Epithelial cell of proximal tubule (primary cell): ENCODE measurements around the gene ANXA4. TPM values are rescaled to one million over a fixed set of nuclear protein-coding genes. Genes with fewer than 3 reads are reported as not detected.
"Not testable (repeated sequence)": the region's sequence is repeated elsewhere in the genome, so short reads cannot be mapped to it uniquely, and the experiment has no call there.

Experiments used
- DNase-seq: peaks from one replicate; pipeline ENCODE4 v3.0.0-alpha.2; 2011; ENCODE audit warnings: low read depth
- H3K4me3 ChIP-seq: 2 replicates; pipeline ENCODE4 v1.5.1; 2011; ENCODE audit warnings: low read depth, mild to moderate bottlenecking, low read length
- CTCF ChIP-seq: conservative IDR thresholded peaks from 2 replicates; pipeline ENCODE4 v1.5.1; 2012; ENCODE audit warnings: low read depth, mild to moderate bottlenecking, low read length
- total RNA-seq: library from RNA; depleted of rRNA; stranded (reverse); fragments of >200 nt; gene quantifications from 2 replicates; pipeline ENCODE4 v1.2.3, GENCODE V29; 2015

ANXA4 gene
- total RNA-seq, 1 donor from 2014 or later, result 61.2 TPM

- H3K4me3 ChIP-seq, result peak overlapping the region; percentile 80
- no peak for DNase-seq
- no peak for TF ChIP-seq CTCF
Observed at GRCh38 chr2:69827796-69828540, 86.0 kb downstream of the ANXA4 start.

GRCh38 chr2:69828938-69829255 lies 87.0 kb downstream of the ANXA4 start:
- TF ChIP-seq CTCF, result no peak
- peak overlapping the region; percentile 80 for H3K4me3 ChIP-seq
- DNase-seq, result peak; percentile 22

GRCh38 chr2:69829256-69830044 lies 87.5 kb downstream of the ANXA4 start, which contains the start of gene GMCL1:
Gene GMCL1, plus strand, starts transcription at chr2:69829660. Its CDS starts 233 bp downstream, at chr2:69829893.
- peak within 1 kb of the TSS; percentile 80 for H3K4me3 ChIP-seq
- TF ChIP-seq CTCF, result no peak
- DNase-seq, result peak; percentile 55

GRCh38 chr2:69830045-69830905 lies 88.3 kb downstream of the ANXA4 start:
- no peak for TF ChIP-seq CTCF
- H3K4me3 ChIP-seq, result peak overlapping the region; percentile 80
- DNase-seq, result no peak

- H3K4me3 ChIP-seq, result peak overlapping the region; percentile 80
- not testable (repeated sequence) for DNase-seq
Observed at GRCh38 chr2:69830906-69831241, 88.9 kb downstream of the ANXA4 start.

- TF ChIP-seq CTCF, result no peak
- H3K4me3 ChIP-seq, result no peak overlapping the region
- no peak for DNase-seq
Observed at GRCh38 chr2:69831354-69831905, 89.5 kb downstream of the ANXA4 start.

GRCh38 chr2:69833752-69834151 lies 91.8 kb downstream of the ANXA4 start:
- DNase-seq, result no peak
- no peak overlapping the region for H3K4me3 ChIP-seq
- no peak for TF ChIP-seq CTCF
